Measurements from ENCODE around the gene GTF3C2. TPM values are rescaled to one million over a fixed set of nuclear protein-coding genes. Genes with fewer than 3 reads are reported as not detected.
A peak's percentile ranks its signal among the peaks of the same experiment; 100 is the strongest.

GTF3C2 gene
- total RNA-seq, 1 donor from 2014 or later = 57.4 TPM

DNA sequence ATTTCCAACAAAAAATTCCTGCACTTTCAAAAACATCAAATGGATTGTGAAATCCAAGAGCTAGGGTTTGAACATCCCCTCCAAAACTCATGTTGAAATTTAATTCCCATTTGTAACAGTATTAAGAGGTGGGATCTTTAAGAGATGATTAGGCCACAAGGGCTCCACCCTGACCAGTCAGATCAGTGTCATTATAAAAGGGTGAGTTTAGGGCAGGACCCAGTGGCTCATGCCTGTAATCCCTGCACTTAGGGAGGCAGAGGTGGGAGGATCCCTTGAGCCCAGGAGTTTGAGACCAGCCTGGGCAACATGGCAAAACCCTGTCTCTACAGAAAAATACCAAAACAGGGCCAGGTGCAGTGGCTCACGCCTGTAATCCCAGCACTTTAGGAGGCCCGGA is 8.9 kb downstream of the GTF3C2 start:
- H3K27me3 Mint-ChIP-seq (ENCODE audit: unreplicated experiment) = no peaks in the 10 kb centered on the region
- H3K27ac Mint-ChIP-seq (ENCODE audit: unreplicated experiment) = no peak overlapping the region
- TF ChIP-seq, protein P1, sequence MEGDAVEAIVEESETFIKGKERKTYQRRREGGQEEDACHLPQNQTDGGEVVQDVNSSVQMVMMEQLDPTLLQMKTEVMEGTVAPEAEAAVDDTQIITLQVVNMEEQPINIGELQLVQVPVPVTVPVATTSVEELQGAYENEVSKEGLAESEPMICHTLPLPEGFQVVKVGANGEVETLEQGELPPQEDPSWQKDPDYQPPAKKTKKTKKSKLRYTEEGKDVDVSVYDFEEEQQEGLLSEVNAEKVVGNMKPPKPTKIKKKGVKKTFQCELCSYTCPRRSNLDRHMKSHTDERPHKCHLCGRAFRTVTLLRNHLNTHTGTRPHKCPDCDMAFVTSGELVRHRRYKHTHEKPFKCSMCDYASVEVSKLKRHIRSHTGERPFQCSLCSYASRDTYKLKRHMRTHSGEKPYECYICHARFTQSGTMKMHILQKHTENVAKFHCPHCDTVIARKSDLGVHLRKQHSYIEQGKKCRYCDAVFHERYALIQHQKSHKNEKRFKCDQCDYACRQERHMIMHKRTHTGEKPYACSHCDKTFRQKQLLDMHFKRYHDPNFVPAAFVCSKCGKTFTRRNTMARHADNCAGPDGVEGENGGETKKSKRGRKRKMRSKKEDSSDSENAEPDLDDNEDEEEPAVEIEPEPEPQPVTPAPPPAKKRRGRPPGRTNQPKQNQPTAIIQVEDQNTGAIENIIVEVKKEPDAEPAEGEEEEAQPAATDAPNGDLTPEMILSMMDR (IDR thresholded peaks at IDR 0.05) = no peak
- DNase-seq (ENCODE audit: extremely low spot score, unreplicated experiment) = no peak
- H3K4me3 Mint-ChIP-seq (ENCODE audit: unreplicated experiment) = no peak overlapping the region
- peaks cover 14% of the 10 kb centered on the region for H3K36me3 Mint-ChIP-seq (ENCODE audit: unreplicated experiment)
- no peaks in the 10 kb centered on the region for H3K9me3 Mint-ChIP-seq (ENCODE audit: unreplicated experiment)
- peaks cover 6% of the 10 kb centered on the region for H3K4me1 Mint-ChIP-seq (ENCODE audit: unreplicated experiment)

DNA sequence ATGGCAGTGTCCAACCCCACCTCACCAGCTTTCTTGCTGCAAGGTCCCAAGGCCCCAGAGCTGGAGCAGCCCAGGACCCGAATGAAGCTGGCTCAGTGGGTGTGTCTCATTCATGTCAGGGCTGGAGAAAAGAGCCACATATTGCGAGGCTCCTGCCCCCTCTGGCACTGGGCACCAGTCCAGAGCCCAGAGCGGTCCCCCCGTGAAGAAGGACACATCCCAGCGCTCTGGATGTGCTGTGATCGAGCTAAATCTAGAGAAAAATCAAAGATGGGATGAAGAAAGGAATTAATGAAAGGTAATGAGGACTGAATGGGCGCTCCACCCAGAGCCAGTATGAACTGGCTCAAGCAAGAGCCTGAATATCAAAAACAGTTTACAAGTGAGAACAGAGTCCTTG is 20.4 kb downstream of the GTF3C2 start:
- H3K4me1 Mint-ChIP-seq (ENCODE audit: unreplicated experiment) = no peaks in the 10 kb centered on the region
- TF ChIP-seq, protein P1 (IDR thresholded peaks at IDR 0.05) = no peak
- no peak overlapping the region for H3K27ac Mint-ChIP-seq (ENCODE audit: unreplicated experiment)
- H3K9me3 Mint-ChIP-seq (ENCODE audit: unreplicated experiment) = no peaks in the 10 kb centered on the region
- peaks cover 25% of the 10 kb centered on the region for H3K36me3 Mint-ChIP-seq (ENCODE audit: unreplicated experiment)
- H3K4me3 Mint-ChIP-seq (ENCODE audit: unreplicated experiment) = no peak overlapping the region
- DNase-seq (ENCODE audit: extremely low spot score, unreplicated experiment) = no peak
- no peaks in the 10 kb centered on the region for H3K27me3 Mint-ChIP-seq (ENCODE audit: unreplicated experiment)

DNA sequence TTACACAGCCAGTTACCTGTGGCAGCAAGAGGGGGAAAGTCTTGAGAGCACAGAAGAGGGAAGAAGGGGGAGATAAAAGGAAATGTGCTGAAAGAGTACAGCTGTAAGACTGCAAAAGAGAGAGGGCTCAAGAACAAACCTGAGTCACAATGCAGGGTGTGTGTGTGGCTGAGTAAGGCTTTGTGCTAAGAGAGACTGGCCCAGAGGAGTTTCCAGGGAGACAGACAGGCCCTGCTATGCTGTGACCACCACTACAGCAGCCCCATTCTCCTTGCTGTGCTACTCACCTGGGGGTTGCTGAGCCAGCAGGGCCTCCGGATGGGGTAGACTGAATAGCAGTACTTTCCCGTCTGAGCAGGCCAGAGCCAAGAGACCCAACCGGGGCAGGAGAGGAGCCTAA is 21.3 kb downstream of the GTF3C2 start:
- Mint-ChIP-seq H3K27ac (ENCODE audit: unreplicated experiment) (no peak overlapping the region), H3K36me3 (ENCODE audit: unreplicated experiment) (peaks cover 24% of the 10 kb centered on the region), H3K27me3 (ENCODE audit: unreplicated experiment) (no peaks in the 10 kb centered on the region), H3K4me1 (ENCODE audit: unreplicated experiment) (no peaks in the 10 kb centered on the region), H3K9me3 (ENCODE audit: unreplicated experiment) (no peaks in the 10 kb centered on the region), H3K4me3 (ENCODE audit: unreplicated experiment) (no peak overlapping the region)
- TF ChIP-seq, protein P1 (IDR thresholded peaks at IDR 0.05) = no peak
- no peak for DNase-seq (ENCODE audit: extremely low spot score, unreplicated experiment)

DNA sequence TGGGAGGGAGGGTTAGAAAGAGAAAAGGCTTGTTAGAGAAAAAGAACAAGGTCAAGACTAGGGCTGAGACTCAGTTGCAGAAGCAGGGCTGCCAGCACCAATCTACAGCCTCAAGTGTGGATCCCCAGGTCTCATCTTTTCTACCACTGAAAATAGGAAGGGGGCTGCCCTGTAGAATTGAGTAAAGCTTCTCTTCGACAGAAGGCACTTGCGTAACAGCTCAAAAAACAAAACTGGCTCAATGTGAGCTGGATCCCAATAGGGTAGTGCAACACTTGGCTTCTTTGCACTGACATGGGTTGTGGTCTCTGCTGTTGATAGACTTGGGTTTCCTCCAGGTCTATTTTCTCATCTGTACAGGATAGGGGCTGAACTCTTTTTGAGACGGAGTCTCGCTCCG is 31.8 kb downstream of the GTF3C2 start:
- peak overlapping the region; percentile 99 for H3K27ac Mint-ChIP-seq (ENCODE audit: unreplicated experiment)
- no peaks in the 10 kb centered on the region for H3K27me3 Mint-ChIP-seq (ENCODE audit: unreplicated experiment)
- DNase-seq (ENCODE audit: extremely low spot score, unreplicated experiment) = no peak
- peak overlapping the region; percentile 46 for H3K4me3 Mint-ChIP-seq (ENCODE audit: unreplicated experiment)
- no peaks in the 10 kb centered on the region for H3K9me3 Mint-ChIP-seq (ENCODE audit: unreplicated experiment)
- H3K36me3 Mint-ChIP-seq (ENCODE audit: unreplicated experiment) = peaks cover 31% of the 10 kb centered on the region
- TF ChIP-seq, protein P1 (IDR thresholded peaks at IDR 0.05) = no peak
- peaks cover 30% of the 10 kb centered on the region for H3K4me1 Mint-ChIP-seq (ENCODE audit: unreplicated experiment)

DNA sequence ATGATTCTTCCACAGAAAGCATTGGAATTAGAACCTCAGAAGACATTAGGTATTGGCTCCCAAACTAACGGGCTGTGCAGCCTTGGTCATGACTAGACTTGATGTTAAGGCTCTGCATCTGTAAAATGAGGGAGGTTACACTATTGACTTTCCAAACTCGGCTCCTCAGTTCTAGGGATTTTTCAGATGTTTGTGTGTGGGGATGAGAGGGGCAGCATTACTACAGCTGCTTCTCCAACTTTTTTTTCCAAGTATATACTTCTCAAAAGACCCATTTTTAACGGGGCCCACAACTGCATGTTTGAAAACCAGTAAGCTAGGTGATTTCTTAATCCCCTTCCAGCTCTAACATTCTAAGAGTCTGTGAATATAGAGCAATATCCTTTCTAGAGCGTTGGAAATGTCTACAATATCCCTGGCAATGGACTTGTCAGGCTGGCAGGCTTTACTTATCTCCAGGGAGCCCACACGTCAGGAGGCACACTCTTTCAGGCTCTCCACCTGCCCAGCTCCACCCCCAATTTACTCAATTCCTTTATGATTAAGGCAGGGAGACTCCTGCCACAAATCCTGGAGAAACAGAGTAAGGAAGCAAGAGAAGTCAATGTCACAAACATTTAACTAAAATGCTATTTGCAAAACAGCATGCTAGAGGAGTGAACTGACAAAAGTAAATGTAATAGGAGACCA is 32.8 kb downstream of the GTF3C2 start:
- peaks cover 30% of the 10 kb centered on the region for H3K4me1 Mint-ChIP-seq (ENCODE audit: unreplicated experiment)
- no peak for DNase-seq (ENCODE audit: extremely low spot score, unreplicated experiment)
- no peaks in the 10 kb centered on the region for H3K9me3 Mint-ChIP-seq (ENCODE audit: unreplicated experiment)
- TF ChIP-seq, protein P1 (IDR thresholded peaks at IDR 0.05) = no peak
- H3K4me3 Mint-ChIP-seq (ENCODE audit: unreplicated experiment) = peak overlapping the region; percentile 97
- H3K27me3 Mint-ChIP-seq (ENCODE audit: unreplicated experiment) = no peaks in the 10 kb centered on the region
- peak overlapping the region; percentile 99 for H3K27ac Mint-ChIP-seq (ENCODE audit: unreplicated experiment)
- H3K36me3 Mint-ChIP-seq (ENCODE audit: unreplicated experiment) = peaks cover 26% of the 10 kb centered on the region

Measured in osteocyte (in vitro differentiated cells).